ENCODE results near the gene CATSPERB. TPM values are rescaled to one million over a fixed set of nuclear protein-coding genes. Genes with fewer than 3 reads are reported as not detected.

CATSPERB gene
- total RNA-seq, 1 experiment from 2014 or later: not detected

GRCh38 chr14:91586410-91586809 is 145.5 kb downstream of the CATSPERB start:
- Histone ChIP-seq H4K20me1 (ENCODE audit: insufficient read depth, low read depth, low read length) (no peaks in the 10 kb centered on the region), H3K27me3 (ENCODE audit: low read length) (no peaks in the 10 kb centered on the region), H3K4me2 (ENCODE audit: low read depth, low read length, poor library complexity, severe bottlenecking) (no peak overlapping the region), H3K9me2 (replicated peaks; ENCODE audit: insufficient read depth, low read length) (no peaks in the 10 kb centered on the region), H3K36me3 (ENCODE audit: insufficient read depth, low read length) (no peaks in the 10 kb centered on the region), H3K9me3 (ENCODE audit: low read length) (no peaks in the 10 kb centered on the region), H3K27ac (ENCODE audit: low read length) (no peak overlapping the region), H3K79me2 (ENCODE audit: low read length) (no peaks in the 10 kb centered on the region), H2AFZ (ENCODE audit: low read length) (no peak overlapping the region), H3K4me3 (ENCODE audit: low read length) (no peak overlapping the region), H3K4me1 (ENCODE audit: low read length) (no peaks in the 10 kb centered on the region), H3K9ac (ENCODE audit: low read length) (no peak overlapping the region)
- no peak for DNase-seq

GRCh38 chr14:91585856-91586255 is 146.0 kb downstream of the CATSPERB start:
- Histone ChIP-seq H3K4me2 (ENCODE audit: low read depth, low read length, poor library complexity, severe bottlenecking) (no peak overlapping the region), H3K4me3 (ENCODE audit: low read length) (no peak overlapping the region), H3K9ac (ENCODE audit: low read length) (no peak overlapping the region), H3K79me2 (ENCODE audit: low read length) (no peaks in the 10 kb centered on the region), H3K9me3 (ENCODE audit: low read length) (no peaks in the 10 kb centered on the region), H2AFZ (ENCODE audit: low read length) (no peak overlapping the region), H3K4me1 (ENCODE audit: low read length) (no peaks in the 10 kb centered on the region), H3K27ac (ENCODE audit: low read length) (no peak overlapping the region), H3K27me3 (ENCODE audit: low read length) (no peaks in the 10 kb centered on the region), H3K9me2 (replicated peaks; ENCODE audit: insufficient read depth, low read length) (no peaks in the 10 kb centered on the region), H3K36me3 (ENCODE audit: insufficient read depth, low read length) (no peaks in the 10 kb centered on the region), H4K20me1 (ENCODE audit: insufficient read depth, low read depth, low read length) (no peaks in the 10 kb centered on the region)
- DNase-seq: no peak

GRCh38 chr14:91582761-91583160 is 149.1 kb downstream of the CATSPERB start:
- Histone ChIP-seq H2AFZ (ENCODE audit: low read length) (no peak overlapping the region), H3K4me1 (ENCODE audit: low read length) (no peaks in the 10 kb centered on the region), H3K36me3 (ENCODE audit: insufficient read depth, low read length) (no peaks in the 10 kb centered on the region), H3K4me2 (ENCODE audit: low read depth, low read length, poor library complexity, severe bottlenecking) (no peak overlapping the region), H3K9me3 (ENCODE audit: low read length) (no peaks in the 10 kb centered on the region), H3K27me3 (ENCODE audit: low read length) (no peaks in the 10 kb centered on the region), H3K9me2 (replicated peaks; ENCODE audit: insufficient read depth, low read length) (no peaks in the 10 kb centered on the region), H3K9ac (ENCODE audit: low read length) (no peak overlapping the region), H4K20me1 (ENCODE audit: insufficient read depth, low read depth, low read length) (no peaks in the 10 kb centered on the region), H3K27ac (ENCODE audit: low read length) (no peak overlapping the region), H3K79me2 (ENCODE audit: low read length) (no peaks in the 10 kb centered on the region), H3K4me3 (ENCODE audit: low read length) (no peak overlapping the region)
- no peak for DNase-seq

- no peak overlapping the region for H3K4me2 ChIP-seq (ENCODE audit: low read depth, low read length, poor library complexity, severe bottlenecking)
- H3K9ac ChIP-seq (ENCODE audit: low read length): no peak overlapping the region
- no peaks in the 10 kb centered on the region for H4K20me1 ChIP-seq (ENCODE audit: insufficient read depth, low read depth, low read length)
- no peaks in the 10 kb centered on the region for H3K4me1 ChIP-seq (ENCODE audit: low read length)
- H3K27me3 ChIP-seq (ENCODE audit: low read length): no peaks in the 10 kb centered on the region
- H3K9me2 ChIP-seq (replicated peaks; ENCODE audit: insufficient read depth, low read length): no peaks in the 10 kb centered on the region
- no peak overlapping the region for H3K4me3 ChIP-seq (ENCODE audit: low read length)
- H3K36me3 ChIP-seq (ENCODE audit: insufficient read depth, low read length): no peaks in the 10 kb centered on the region
- no peak overlapping the region for H2AFZ ChIP-seq (ENCODE audit: low read length)
- no peak for DNase-seq
- H3K27ac ChIP-seq (ENCODE audit: low read length): no peak overlapping the region
- no peaks in the 10 kb centered on the region for H3K9me3 ChIP-seq (ENCODE audit: low read length)
- no peaks in the 10 kb centered on the region for H3K79me2 ChIP-seq (ENCODE audit: low read length)
Measured at GRCh38 chr14:91580876-91581577, 150.9 kb downstream of the CATSPERB start.

GRCh38 chr14:91577632-91578233 is 154.2 kb downstream of the CATSPERB start:
- no peak overlapping the region for H3K4me3 ChIP-seq (ENCODE audit: low read length)
- no peak overlapping the region for H2AFZ ChIP-seq (ENCODE audit: low read length)
- no peak overlapping the region for H3K27ac ChIP-seq (ENCODE audit: low read length)
- H4K20me1 ChIP-seq (ENCODE audit: insufficient read depth, low read depth, low read length): no peaks in the 10 kb centered on the region
- H3K9me2 ChIP-seq (replicated peaks; ENCODE audit: insufficient read depth, low read length): no peaks in the 10 kb centered on the region
- no peak overlapping the region for H3K4me2 ChIP-seq (ENCODE audit: low read depth, low read length, poor library complexity, severe bottlenecking)
- H3K79me2 ChIP-seq (ENCODE audit: low read length): no peaks in the 10 kb centered on the region
- no peaks in the 10 kb centered on the region; the same call in 1 of the 2 replicates for H3K27me3 ChIP-seq (ENCODE audit: low read length)
- no peaks in the 10 kb centered on the region for H3K9me3 ChIP-seq (ENCODE audit: low read length)
- DNase-seq: no peak
- H3K4me1 ChIP-seq (ENCODE audit: low read length): no peaks in the 10 kb centered on the region
- no peaks in the 10 kb centered on the region for H3K36me3 ChIP-seq (ENCODE audit: insufficient read depth, low read length)
- no peak overlapping the region for H3K9ac ChIP-seq (ENCODE audit: low read length)

GRCh38 chr14:91575469-91576208 is 156.2 kb downstream of the CATSPERB start:
- no peak overlapping the region for H3K4me3 ChIP-seq (ENCODE audit: low read length)
- no peak overlapping the region for H2AFZ ChIP-seq (ENCODE audit: low read length)
- no peaks in the 10 kb centered on the region; the same call in 1 of the 2 replicates for H3K27me3 ChIP-seq (ENCODE audit: low read length)
- H3K4me1 ChIP-seq (ENCODE audit: low read length): no peaks in the 10 kb centered on the region
- no peak overlapping the region for H3K4me2 ChIP-seq (ENCODE audit: low read depth, low read length, poor library complexity, severe bottlenecking)
- no peaks in the 10 kb centered on the region for H3K9me2 ChIP-seq (replicated peaks; ENCODE audit: insufficient read depth, low read length)
- H3K27ac ChIP-seq (ENCODE audit: low read length): no peak overlapping the region
- DNase-seq: no peak
- no peaks in the 10 kb centered on the region for H3K36me3 ChIP-seq (ENCODE audit: insufficient read depth, low read length)
- H3K79me2 ChIP-seq (ENCODE audit: low read length): no peaks in the 10 kb centered on the region
- no peaks in the 10 kb centered on the region for H4K20me1 ChIP-seq (ENCODE audit: insufficient read depth, low read depth, low read length)
- H3K9ac ChIP-seq (ENCODE audit: low read length): no peak overlapping the region
- no peaks in the 10 kb centered on the region for H3K9me3 ChIP-seq (ENCODE audit: low read length)

GRCh38 chr14:91573894-91574837 is 157.7 kb downstream of the CATSPERB start:
- H2AFZ ChIP-seq (ENCODE audit: low read length): no peak overlapping the region

More at GRCh38 chr14:91573894-91574837, 157.7 kb downstream of the CATSPERB start:
- Histone ChIP-seq H4K20me1 (ENCODE audit: insufficient read depth, low read depth, low read length) (no peaks in the 10 kb centered on the region), H3K4me3 (ENCODE audit: low read length) (no peak overlapping the region), H3K4me2 (ENCODE audit: low read depth, low read length, poor library complexity, severe bottlenecking) (no peak overlapping the region), H3K79me2 (ENCODE audit: low read length) (no peaks in the 10 kb centered on the region), H3K27me3 (ENCODE audit: low read length) (no peaks in the 10 kb centered on the region; the same call in 1 of the 2 replicates), H3K27ac (ENCODE audit: low read length) (no peak overlapping the region), H3K9me3 (ENCODE audit: low read length) (no peaks in the 10 kb centered on the region), H3K36me3 (ENCODE audit: insufficient read depth, low read length) (no peaks in the 10 kb centered on the region), H3K9ac (ENCODE audit: low read length) (no peak overlapping the region), H3K9me2 (replicated peaks; ENCODE audit: insufficient read depth, low read length) (no peaks in the 10 kb centered on the region), H3K4me1 (ENCODE audit: low read length) (no peaks in the 10 kb centered on the region)
- no peak for DNase-seq

Data from Karpas-422 (cell line).